GM12892 (cell line): Measurements from ENCODE around the gene HMGN3.

Experiments used
- DNase-seq: peaks from one replicate; pipeline ENCODE4 v3.0.0; 2011; ENCODE audit not compliant: insufficient read length
- FAIRE-seq: peaks from 2 replicates; lab custom pipeline; 2011; peaks lifted over from hg19 to GRCh38; lab: Jason Lieb, UNC
- POLR2A ChIP-seq: IDR thresholded peaks from 2 replicates; pipeline ENCODE4 v1.6.1; 2011; ENCODE audit warnings: low read depth, low read length, control low read depth
- POLR2AphosphoS5 ChIP-seq: IDR thresholded peaks from 2 replicates; pipeline ENCODE4 v1.6.1; 2011; ENCODE audit warnings: low read depth, low read length, control low read depth
- TAF1 ChIP-seq: IDR thresholded peaks from 2 replicates; pipeline ENCODE4 v1.6.1; 2011; ENCODE audit warnings: low read depth, mild to moderate bottlenecking, control low read depth, low read length, borderline replicate concordance

The HMGN3 gene

DNA sequence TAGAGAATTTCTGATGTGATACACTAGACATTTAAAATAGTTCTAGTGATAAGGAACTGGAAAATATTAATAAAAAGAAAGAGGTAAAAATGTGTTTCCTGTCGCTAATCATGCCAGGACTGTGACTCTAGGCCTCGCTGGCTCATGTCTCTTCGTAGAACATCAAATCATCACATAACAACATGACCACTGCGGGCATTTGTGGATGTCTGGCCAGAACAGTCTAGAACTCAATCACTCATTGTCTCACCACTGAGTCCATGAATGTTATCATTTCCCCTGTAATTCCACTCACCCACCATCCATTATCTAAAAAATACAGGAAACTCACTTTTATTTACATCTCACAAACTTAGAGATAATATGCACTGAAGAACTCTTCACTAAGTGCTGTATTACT is 3.4 kb downstream of the HMGN3 start:
- FAIRE-seq (peak; percentile 38), DNase-seq (no peak)
- TF ChIP-seq TAF1 (no peak), POLR2A (no peak), POLR2AphosphoS5 (no peak)

DNA sequence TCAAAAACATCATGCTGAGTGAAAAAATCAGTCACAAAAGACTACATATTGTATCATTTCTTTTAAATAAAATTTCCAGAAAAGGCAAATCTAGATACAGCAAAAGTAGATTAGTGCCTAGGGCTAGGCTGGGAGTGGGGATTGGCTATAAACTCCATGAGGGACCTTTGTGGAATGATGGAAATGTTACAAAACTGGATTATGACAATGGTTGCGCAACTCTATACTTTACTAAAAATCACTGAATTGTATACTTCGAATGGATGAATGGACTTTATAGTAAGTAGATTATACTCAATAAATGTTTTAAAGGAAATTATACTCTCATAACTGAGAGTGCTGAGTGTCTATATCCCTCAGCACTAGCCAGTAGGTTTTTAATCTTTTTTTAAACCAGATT is 4.3 kb downstream of the HMGN3 start:
- FAIRE-seq, result no peak
- no peak for DNase-seq
- no peak for TF ChIP-seq TAF1
- TF ChIP-seq POLR2AphosphoS5, result no peak
- no peak for TF ChIP-seq POLR2A

DNA sequence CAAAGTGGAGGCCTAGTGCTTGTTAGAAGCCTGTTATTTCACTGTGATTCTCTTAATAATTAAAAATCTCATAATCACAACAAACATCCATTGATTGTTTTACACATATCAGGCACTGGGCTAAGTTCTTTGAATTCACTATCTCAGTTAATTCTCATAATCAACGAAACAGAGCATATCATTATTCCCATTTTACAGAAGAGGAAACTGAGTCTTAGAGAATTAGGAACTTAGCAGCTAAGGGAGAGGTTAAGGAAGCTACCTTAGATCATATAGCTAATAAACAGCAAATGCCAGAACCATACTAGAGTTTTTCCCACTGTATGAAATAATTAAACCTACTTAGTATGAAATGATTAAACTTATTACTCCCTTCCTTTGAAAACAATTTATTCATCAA is 7.0 kb downstream of the HMGN3 start:
- DNase-seq, result no peak
- TF ChIP-seq TAF1 (no peak), POLR2A (no peak), POLR2AphosphoS5 (no peak)
- FAIRE-seq, result no peak

- no peak for FAIRE-seq
- TF ChIP-seq TAF1 (no peak), POLR2AphosphoS5 (no peak), POLR2A (no peak)
- no peak for DNase-seq
These were observed 7.8 kb downstream of the HMGN3 start for GRCh38 chr6:79226660-79227059.

GRCh38 chr6:79225717-79226599 is 8.5 kb downstream of the HMGN3 start:
- no peak for FAIRE-seq

GRCh38 chr6:79223611-79224404 is 10.7 kb downstream of the HMGN3 start:
- DNase-seq (no peak), FAIRE-seq (no peak)
- TF ChIP-seq TAF1 (no peak), POLR2A (no peak), POLR2AphosphoS5 (no peak)

More at GRCh38 chr6:79225717-79226599, 8.5 kb downstream of the HMGN3 start:
- no peak for DNase-seq
- TF ChIP-seq TAF1, result no peak
- no peak for TF ChIP-seq POLR2A
- no peak for TF ChIP-seq POLR2AphosphoS5

GRCh38 chr6:79215213-79215824 is 19.2 kb downstream of the HMGN3 start:
- no peak for FAIRE-seq
- TF ChIP-seq POLR2AphosphoS5 (no peak), TAF1 (no peak), POLR2A (no peak)
- no peak for DNase-seq

DNA sequence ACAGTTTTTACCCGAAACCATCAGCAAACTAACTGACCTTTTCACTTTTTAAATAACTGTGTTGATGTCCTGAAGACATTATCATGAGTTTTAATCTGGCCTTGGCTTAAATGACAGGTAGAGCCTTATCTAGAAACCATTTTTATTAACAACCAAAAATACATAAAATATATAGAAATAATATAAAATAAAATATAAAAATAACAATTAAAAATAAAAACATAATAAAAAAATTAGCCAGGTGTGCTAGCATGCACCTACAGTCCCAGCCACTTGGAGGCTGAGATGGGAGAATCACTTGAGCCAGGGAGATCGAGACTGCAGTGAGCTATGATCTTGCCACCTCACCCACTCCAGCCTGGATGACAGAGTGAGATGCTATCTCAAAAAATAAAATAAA is 21.6 kb downstream of the HMGN3 start:
- no peak for FAIRE-seq

GRCh38 chr6:79208816-79209215 is 25.7 kb downstream of the HMGN3 start:
- no peak for DNase-seq

More for the DNA sequence above, 21.6 kb downstream of the HMGN3 start:
- DNase-seq, result no peak
- TF ChIP-seq POLR2A, result no peak
- TF ChIP-seq TAF1, result no peak
- TF ChIP-seq POLR2AphosphoS5, result no peak

DNA sequence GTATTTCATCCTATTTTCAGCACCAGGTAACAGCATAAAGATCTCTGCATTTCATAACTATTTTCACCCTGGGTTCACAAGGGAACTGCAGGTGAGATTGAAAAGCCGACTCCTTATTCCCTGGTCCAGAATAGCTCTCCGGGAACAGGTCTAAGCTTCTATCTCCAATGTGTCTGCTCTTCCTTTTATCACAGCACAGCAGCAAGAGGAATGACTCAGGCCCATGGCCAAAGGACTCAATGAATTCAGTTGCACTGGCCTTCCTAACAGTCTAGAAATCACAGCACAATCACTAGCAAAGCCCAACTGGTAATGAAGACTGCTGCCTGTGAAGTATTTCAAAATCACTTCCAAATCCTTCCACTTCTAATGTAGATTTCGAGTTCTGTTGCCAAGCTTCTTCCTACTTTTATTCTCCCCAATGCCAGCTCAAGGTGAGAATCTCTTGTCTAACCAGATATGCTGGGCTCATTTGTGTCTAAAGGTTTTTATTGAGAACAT is 30.7 kb downstream of the HMGN3 start:
- no peak for DNase-seq
- TF ChIP-seq POLR2AphosphoS5 (no peak), POLR2A (no peak)
- no peak for FAIRE-seq

More at GRCh38 chr6:79208816-79209215, 25.7 kb downstream of the HMGN3 start:
- no peak for TF ChIP-seq TAF1
- TF ChIP-seq POLR2AphosphoS5, result no peak
- TF ChIP-seq POLR2A, result no peak
- FAIRE-seq, result no peak

DNA sequence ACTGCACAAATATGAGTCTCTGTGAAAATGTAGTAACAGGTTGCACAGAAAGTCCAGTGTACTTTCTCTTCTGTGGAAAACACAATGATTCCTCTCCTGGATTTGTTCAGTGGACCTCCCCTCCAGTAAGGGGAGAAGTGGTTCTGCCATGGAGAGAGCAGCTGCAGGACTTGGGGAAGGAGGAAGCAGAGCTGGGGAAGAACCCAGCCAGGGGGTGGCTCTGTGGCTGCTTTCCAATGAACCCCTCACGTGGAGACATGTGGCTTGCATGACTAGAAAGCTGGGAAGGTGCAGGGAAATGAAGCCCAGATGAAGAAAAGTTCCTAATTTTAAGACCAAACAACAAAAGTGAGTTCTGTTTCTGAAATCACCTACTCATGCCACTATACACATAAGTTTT is 31.9 kb downstream of the HMGN3 start:
- TF ChIP-seq POLR2A (no peak), POLR2AphosphoS5 (no peak), TAF1 (no peak)
- DNase-seq, result no peak
- peak; percentile 38 for FAIRE-seq
